CD4-positive, alpha-beta T cell treated with Interleukin-4 for 1 hour (primary cell): ENCODE measurements around the gene MBNL1.

Source experiments
- DNase-seq, 2 donors: peaks; one replicate each; pipeline ENCODE4 v3.0.0-alpha.2; 2020 to 2022

MBNL1 gene

GRCh38 chr3:152454076-152454875 is 185.5 kb downstream of the MBNL1 start:
- DNase-seq: no peak

- no peak for DNase-seq
Measured at GRCh38 chr3:152455989-152456388, 187.3 kb downstream of the MBNL1 start.

- no peak for DNase-seq
Measured at GRCh38 chr3:152457500-152458375, 189.0 kb downstream of the MBNL1 start.

GRCh38 chr3:152458376-152459117 is 189.8 kb downstream of the MBNL1 start:
- DNase-seq: no peak

GRCh38 chr3:152459118-152459515 is 190.4 kb downstream of the MBNL1 start:
- no peak for DNase-seq

GRCh38 chr3:152459572-152459971 is 190.8 kb downstream of the MBNL1 start:
- DNase-seq: no peak

- DNase-seq: no peak
Measured at GRCh38 chr3:152460936-152461335, 192.2 kb downstream of the MBNL1 start.

- DNase-seq: no peak
Measured at GRCh38 chr3:152461460-152461859, 192.7 kb downstream of the MBNL1 start.

GRCh38 chr3:152466784-152467183 is 198.1 kb downstream of the MBNL1 start:
- peak in 1 of 2 donors; percentile 58 for DNase-seq

GRCh38 chr3:152469248-152470025 is 200.7 kb downstream of the MBNL1 start:
- DNase-seq: no peak

GRCh38 chr3:152470095-152470494 is 201.4 kb downstream of the MBNL1 start:
- no peak for DNase-seq

GRCh38 chr3:152470893-152471292 is 202.2 kb downstream of the MBNL1 start:
- DNase-seq: no peak

- DNase-seq: peak; percentile 77 to 82
Measured at GRCh38 chr3:152471814-152472671, 203.3 kb downstream of the MBNL1 start.

- no peak for DNase-seq
Measured at GRCh38 chr3:152472672-152472954, 203.9 kb downstream of the MBNL1 start.

GRCh38 chr3:152474585-152474984 is 205.9 kb downstream of the MBNL1 start:
- DNase-seq: peak in 1 of 2 donors; percentile 53

- no peak for DNase-seq
Measured at GRCh38 chr3:152477422-152477821, 208.7 kb downstream of the MBNL1 start.

GRCh38 chr3:152480282-152480953 is 211.7 kb downstream of the MBNL1 start:
- DNase-seq: no peak

- DNase-seq: no peak
Measured at GRCh38 chr3:152486364-152486763, 217.6 kb downstream of the MBNL1 start.

- DNase-seq: no peak
Measured at GRCh38 chr3:152488449-152488848, 219.7 kb downstream of the MBNL1 start.

GRCh38 chr3:152491922-152492321 is 223.2 kb downstream of the MBNL1 start:
- no peak for DNase-seq

GRCh38 chr3:152496286-152496685 is 227.6 kb downstream of the MBNL1 start:
- no peak for DNase-seq
